ENCODE results near the gene PRKD3.
A peak's percentile ranks its signal among the peaks of the same experiment; 100 is the strongest.

PRKD3 gene

GRCh38 chr2:37343537-37344434, 19.2 kb upstream of the PRKD3 start:
- no peak for DNase-seq (ENCODE audit: low read depth)

GRCh38 chr2:37342591-37343220, 18.1 kb upstream of the PRKD3 start:
- DNase-seq (ENCODE audit: low read depth): no peak

- DNase-seq (ENCODE audit: low read depth): no peak
Measured at GRCh38 chr2:37340637-37341036, 16.0 kb upstream of the PRKD3 start.

GRCh38 chr2:37338933-37339332, 14.3 kb upstream of the PRKD3 start:
- DNase-seq (ENCODE audit: low read depth): no peak

- DNase-seq (ENCODE audit: low read depth): no peak
Measured at GRCh38 chr2:37337620-37338280, 13.1 kb upstream of the PRKD3 start.

- DNase-seq (ENCODE audit: low read depth): no peak
Measured at GRCh38 chr2:37335604-37336003, 11.0 kb upstream of the PRKD3 start.

GRCh38 chr2:37333256-37333655, 8.6 kb upstream of the PRKD3 start:
- DNase-seq (ENCODE audit: low read depth): no peak

GRCh38 chr2:37332560-37332959, 7.9 kb upstream of the PRKD3 start:
- no peak for DNase-seq (ENCODE audit: low read depth)

GRCh38 chr2:37330681-37331080, 6.0 kb upstream of the PRKD3 start:
- DNase-seq (ENCODE audit: low read depth): no peak

- DNase-seq (ENCODE audit: low read depth): no peak
Measured at GRCh38 chr2:37326866-37327634, 2.4 kb upstream of the PRKD3 start.

- no peak for DNase-seq (ENCODE audit: low read depth)
Measured at GRCh38 chr2:37326285-37326684, 1.7 kb upstream of the PRKD3 start.

- DNase-seq (ENCODE audit: low read depth): no peak
Measured at GRCh38 chr2:37325625-37326071, 1.0 kb upstream of the PRKD3 start.

GRCh38 chr2:37324536-37324785, 172 bp downstream of the PRKD3 start:
- no peak for DNase-seq (ENCODE audit: low read depth)

GRCh38 chr2:37323781-37324535, 675 bp downstream of the PRKD3 start:
- DNase-seq (ENCODE audit: low read depth): peak; percentile 7

- DNase-seq (ENCODE audit: low read depth): no peak
Measured at GRCh38 chr2:37323176-37323780, 1.4 kb downstream of the PRKD3 start.

- no peak for DNase-seq (ENCODE audit: low read depth)
Measured at GRCh38 chr2:37322368-37322767, 2.3 kb downstream of the PRKD3 start.

- no peak for DNase-seq (ENCODE audit: low read depth)
Measured at GRCh38 chr2:37321029-37321682, 3.5 kb downstream of the PRKD3 start.

- DNase-seq (ENCODE audit: low read depth): no peak
Measured at GRCh38 chr2:37319754-37320609, 4.7 kb downstream of the PRKD3 start.

GRCh38 chr2:37318401-37318800, 6.2 kb downstream of the PRKD3 start:
- no peak for DNase-seq (ENCODE audit: low read depth)

- DNase-seq (ENCODE audit: low read depth): no peak
Measured at GRCh38 chr2:37317746-37318145, 6.9 kb downstream of the PRKD3 start.

Measured in stimulated activated CD8-positive, alpha-beta memory T cell treated with anti-CD3 and anti-CD28 coated beads, Interleukin-12 subunit alpha, Interleukin-12 subunit beta, amount 100 ng/mL, for 4 hours (primary cell).